22Rv1 (cell line): ENCODE data around the gene FSD2.

Experiments
- H3K27ac ChIP-seq: fragments of 450-650 bp; 2 replicates; pipeline ENCODE4 v1.5.1; 2017
- ZFX ChIP-seq: fragments of 450-650 bp; IDR thresholded peaks from 2 replicates; pipeline ENCODE4 v1.6.1; 2017; ENCODE audit warnings: antibody characterized with exemption, borderline replicate concordance
- TF ChIP-seq, protein P1 (sequence below): fragments of 450-650 bp; IDR thresholded peaks from 2 replicates; pipeline ENCODE4 v1.5.1; 2017; ENCODE audit warnings: mild to moderate bottlenecking

FSD2 gene

DNA sequence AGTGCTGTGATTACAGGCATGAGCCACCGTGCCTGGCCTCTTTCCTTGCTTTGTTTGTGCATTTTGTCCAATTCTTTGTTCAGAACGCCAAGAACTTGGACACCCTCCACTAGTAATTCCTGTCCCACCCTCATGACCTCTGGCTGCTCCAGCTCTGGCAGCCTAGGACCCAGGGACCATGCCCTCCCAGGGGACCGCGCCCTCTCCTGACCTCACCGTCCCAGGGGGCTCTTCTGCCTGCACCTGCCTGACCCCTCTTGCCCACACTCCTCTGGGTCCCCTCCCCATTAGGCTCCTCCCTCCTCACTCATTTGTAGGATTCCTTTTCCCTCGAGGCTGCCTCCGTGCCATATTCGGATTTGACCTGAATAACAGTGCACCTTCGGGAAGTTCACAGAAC is 41.1 kb downstream of the FSD2 start:
- TF ChIP-seq, protein P1, sequence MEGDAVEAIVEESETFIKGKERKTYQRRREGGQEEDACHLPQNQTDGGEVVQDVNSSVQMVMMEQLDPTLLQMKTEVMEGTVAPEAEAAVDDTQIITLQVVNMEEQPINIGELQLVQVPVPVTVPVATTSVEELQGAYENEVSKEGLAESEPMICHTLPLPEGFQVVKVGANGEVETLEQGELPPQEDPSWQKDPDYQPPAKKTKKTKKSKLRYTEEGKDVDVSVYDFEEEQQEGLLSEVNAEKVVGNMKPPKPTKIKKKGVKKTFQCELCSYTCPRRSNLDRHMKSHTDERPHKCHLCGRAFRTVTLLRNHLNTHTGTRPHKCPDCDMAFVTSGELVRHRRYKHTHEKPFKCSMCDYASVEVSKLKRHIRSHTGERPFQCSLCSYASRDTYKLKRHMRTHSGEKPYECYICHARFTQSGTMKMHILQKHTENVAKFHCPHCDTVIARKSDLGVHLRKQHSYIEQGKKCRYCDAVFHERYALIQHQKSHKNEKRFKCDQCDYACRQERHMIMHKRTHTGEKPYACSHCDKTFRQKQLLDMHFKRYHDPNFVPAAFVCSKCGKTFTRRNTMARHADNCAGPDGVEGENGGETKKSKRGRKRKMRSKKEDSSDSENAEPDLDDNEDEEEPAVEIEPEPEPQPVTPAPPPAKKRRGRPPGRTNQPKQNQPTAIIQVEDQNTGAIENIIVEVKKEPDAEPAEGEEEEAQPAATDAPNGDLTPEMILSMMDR: no peak
- no peak for TF ChIP-seq ZFX

DNA sequence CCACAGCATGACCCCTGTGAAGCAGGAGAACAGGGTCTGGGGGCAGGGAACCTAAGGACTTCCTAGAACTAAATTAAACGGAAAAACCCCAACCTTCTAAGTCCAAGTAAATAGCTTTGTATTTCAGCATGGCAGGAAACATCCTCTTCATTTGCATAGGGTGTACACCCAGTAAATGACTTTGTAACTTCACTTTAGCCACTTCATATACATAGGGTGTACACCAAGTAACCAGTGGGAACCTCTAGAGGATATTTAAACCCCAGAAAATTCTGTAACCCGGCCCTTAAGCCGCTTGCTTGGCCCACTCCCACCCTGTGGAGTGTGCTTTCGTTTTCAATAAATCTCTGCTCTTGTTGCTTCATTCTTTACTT is 41.8 kb downstream of the FSD2 start:
- TF ChIP-seq, protein P1: no peak
- TF ChIP-seq ZFX: no peak
- no peak overlapping the region for H3K27ac ChIP-seq

More for the DNA sequence above, 41.1 kb downstream of the FSD2 start:
- no peak overlapping the region for H3K27ac ChIP-seq

DNA sequence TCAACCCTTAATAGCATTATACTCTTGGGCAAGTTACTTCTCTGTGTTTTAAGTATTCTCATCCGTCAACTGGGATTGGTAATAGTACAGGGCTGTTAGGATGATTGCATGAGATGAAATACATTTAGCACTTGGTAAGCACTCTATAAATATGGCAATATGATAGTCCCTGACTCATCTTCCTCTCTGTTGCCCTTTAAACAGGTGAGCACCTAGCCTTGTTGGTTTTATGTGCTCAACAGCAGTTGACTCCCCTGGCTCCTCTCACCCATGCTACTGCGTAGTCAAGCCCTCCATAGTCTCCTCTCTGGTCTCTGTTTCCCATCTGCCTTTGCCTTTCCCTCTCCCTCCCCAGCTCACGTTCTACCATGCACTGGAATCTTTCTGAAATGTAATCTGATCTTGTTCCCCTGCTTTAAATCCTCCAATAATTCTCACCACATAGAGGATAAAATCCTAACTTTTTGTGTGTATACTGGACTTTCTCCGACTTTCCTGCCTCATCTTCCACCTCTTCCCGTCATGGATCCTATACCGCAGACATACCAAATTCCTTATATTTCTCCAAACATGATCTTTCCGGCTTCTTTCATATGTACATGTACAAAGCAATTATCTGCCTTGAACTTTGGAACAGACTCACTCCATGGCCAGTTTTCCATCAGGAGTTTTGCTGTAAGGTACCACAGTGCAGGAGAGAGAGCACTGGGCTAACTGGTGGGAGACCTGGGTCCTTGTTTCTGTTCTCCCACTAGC is 42.3 kb downstream of the FSD2 start:
- no peak overlapping the region for H3K27ac ChIP-seq
- TF ChIP-seq ZFX: no peak
- TF ChIP-seq, protein P1: no peak

DNA sequence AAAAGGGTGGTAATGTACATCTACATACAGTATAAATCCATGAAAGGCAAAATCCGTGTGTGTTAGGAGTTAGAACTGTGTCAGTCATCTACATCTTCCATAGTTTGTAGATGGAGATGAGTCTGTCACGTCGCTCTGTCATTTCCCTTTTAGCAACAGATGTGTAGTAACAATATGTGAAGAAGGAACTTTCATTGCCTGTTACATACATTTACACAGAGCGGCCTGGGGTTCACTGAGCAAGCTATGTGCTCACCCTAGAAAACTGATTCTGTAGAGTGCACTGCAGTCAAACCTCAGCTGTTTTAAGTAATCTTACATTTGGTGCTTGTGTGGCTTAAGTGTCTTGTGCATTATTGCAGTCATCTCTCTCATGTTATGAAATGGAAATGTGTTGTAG is 54.6 kb downstream of the FSD2 start:
- peak overlapping the region; percentile 96 for H3K27ac ChIP-seq
- TF ChIP-seq, protein P1: no peak
- TF ChIP-seq ZFX: no peak

DNA sequence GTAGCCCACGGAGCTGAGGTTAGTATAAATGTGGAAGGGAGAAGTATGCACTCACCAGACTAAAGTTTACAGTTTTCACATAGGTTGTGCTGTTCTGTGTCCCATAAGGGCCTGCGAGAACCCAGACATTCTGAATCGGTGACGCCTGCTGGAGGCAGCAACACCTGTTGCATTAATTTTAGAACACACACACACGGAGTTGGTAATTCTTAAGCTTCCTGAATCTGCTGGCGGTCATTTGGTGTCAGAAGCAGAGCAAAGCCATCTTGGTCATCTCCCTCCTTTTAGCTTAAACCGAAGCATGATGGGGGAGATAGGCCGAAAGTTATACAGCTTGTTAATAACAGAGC is 55.1 kb downstream of the FSD2 start:
- TF ChIP-seq, protein P1: no peak
- TF ChIP-seq ZFX: no peak
- H3K27ac ChIP-seq: peak overlapping the region; percentile 96

DNA sequence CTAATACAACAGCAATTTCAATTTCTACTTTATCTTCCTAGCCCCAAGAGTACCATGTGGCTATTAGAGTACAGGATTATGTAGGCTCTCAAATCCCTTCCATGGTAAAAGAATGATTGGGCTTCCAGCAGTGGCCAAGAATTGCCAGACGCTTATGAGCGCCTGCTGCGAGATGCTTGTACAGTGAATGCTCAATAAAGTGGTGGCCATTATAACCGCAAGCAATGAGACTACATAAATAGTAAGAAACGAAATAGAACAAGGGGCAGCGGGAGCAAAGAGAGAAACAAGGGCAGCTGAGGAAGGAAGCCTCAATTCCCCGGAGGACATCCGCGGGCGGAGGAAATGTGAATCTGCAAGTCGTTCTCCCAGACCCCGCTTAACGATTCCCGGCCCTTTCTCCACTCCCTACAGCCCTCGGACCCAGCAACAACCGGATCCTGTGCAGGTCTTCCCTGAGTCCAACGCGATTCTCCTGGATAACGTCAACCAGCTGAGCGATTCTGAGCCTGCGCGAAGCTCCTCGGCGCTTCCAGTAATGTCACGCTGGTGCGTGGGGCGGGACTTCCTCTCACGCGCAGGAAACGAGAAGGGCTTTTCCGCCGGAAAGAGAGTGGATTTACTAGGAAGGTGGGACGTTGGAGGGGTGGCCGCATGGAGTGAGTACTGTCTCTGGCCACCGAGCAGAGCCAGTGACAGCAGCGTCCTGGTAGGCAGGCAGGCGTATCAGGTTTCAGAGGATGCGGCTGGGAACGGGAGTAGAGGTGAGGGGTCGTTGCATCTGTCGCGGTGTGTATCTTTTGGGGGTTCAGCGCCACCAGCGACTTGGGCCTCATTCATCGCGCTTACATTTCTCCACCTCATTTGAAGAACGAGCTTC is 55.7 kb downstream of the FSD2 start:
- TF ChIP-seq, protein P1: no peak
- TF ChIP-seq ZFX: no peak
- peak overlapping the region; percentile 96 for H3K27ac ChIP-seq

DNA sequence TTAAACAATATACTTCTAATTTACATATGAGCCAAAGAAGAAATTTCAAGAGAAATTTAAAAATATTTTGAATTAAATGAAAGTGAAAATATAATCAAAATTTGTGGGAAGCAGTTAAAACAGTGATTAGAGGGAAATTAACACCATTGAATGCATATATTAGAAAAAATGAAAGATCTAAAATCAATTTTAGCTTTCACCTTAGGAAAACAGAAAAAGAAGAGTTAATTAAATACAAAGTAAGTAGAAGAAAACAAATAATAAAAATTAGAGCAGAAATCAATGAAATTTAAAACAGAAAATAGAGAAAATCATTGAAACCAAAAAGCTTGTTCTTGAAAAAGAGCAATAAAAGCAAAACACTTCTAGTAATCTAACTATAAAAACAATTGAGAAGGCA is 57.6 kb downstream of the FSD2 start:
- TF ChIP-seq, protein P1: no peak
- no peak for TF ChIP-seq ZFX
- H3K27ac ChIP-seq: no peak overlapping the region
